ENCODE measurements around the gene CORO2B.

DNA sequence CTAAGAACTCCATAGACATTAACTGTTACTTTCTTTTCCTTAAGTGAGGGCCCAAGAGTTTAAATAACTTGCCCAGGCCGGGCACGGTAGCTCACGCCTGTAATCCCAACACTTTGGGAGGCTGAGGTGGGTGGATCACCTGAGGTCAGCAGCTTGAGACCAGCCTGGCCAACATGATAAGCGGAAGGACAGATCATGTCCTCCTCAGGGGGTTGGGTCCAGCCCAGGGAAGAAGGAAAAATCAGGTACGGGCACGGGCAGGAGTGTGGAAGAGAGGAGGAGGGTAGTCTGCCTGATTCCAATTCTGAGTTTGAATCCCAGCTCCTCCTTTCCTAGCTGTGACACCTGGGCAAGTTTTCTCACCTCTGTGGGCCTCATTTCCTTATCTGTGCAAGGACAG is 123.1 kb downstream of the CORO2B start:
- TF ChIP-seq, protein P1, sequence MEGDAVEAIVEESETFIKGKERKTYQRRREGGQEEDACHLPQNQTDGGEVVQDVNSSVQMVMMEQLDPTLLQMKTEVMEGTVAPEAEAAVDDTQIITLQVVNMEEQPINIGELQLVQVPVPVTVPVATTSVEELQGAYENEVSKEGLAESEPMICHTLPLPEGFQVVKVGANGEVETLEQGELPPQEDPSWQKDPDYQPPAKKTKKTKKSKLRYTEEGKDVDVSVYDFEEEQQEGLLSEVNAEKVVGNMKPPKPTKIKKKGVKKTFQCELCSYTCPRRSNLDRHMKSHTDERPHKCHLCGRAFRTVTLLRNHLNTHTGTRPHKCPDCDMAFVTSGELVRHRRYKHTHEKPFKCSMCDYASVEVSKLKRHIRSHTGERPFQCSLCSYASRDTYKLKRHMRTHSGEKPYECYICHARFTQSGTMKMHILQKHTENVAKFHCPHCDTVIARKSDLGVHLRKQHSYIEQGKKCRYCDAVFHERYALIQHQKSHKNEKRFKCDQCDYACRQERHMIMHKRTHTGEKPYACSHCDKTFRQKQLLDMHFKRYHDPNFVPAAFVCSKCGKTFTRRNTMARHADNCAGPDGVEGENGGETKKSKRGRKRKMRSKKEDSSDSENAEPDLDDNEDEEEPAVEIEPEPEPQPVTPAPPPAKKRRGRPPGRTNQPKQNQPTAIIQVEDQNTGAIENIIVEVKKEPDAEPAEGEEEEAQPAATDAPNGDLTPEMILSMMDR (IDR thresholded peaks at IDR 0.05): no peak
- TF ChIP-seq POLR2A (IDR thresholded peaks at IDR 0.05): no peak
